ENCODE measurements around the gene SLC25A21.
"Not testable (repeated sequence)": the region's sequence is repeated elsewhere in the genome, so short reads cannot be mapped to it uniquely, and the experiment has no call there.

The SLC25A21 gene

DNA sequence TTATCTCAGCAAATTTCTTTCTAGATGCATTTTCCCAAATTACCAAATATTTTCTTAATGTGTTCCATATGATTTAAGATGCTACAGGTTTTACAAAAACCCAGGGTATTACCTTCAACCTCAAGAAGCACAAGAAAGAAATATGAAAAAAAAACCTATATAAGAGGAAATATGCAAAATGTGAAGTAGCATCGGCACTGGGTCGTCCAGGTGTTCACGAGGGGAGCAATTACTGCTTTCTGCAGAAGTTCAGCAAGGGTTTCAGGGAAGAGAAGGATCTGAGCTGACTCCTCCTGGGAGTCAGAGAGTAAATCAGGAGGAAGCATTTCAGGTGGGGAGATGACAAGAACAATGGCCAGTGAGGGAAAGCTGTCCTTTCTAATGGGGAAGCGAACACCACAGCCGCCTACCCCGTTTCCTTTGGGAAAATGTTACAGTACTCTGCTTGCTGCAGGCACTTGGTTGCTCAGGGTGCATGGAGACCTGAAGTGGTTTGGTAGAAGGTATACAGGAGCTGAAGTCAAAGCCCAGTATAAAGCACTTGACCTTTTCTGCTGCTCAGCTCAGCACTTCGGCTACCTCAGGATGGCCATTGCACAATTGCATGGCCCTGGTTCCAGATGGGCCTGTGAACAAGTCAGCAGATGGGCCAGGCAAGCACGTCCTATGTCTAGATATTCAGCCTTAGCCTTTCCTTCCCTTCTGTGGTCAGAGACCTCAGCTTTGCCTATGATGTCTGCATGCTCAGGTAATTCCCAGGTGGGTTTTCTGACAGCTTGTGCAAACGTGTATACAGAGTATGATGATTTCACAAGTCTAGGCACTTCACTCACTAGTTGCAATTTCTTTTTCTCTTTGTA is 355.1 kb downstream of the SLC25A21 start:
- DNase-seq = no peak

DNA sequence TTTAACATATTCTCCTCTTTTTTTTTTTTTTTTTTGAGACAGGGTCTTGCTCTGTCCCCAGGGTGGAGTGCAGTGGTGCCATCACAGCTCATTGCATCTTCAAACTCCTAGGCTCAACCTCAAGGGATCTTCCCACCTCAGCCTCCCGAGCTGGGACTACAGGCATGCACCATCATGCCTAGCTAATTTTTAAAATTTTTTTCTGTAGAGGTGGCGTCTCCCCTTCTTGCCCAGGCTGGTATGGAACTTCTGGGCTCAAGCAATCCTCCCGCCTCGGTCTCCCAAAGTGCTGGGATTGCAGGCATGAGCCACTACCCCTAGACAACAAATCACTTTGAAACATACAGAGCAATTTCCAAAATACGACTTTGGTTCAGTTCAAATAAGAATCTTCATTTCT is 355.9 kb downstream of the SLC25A21 start:
- DNase-seq = no peak

DNA sequence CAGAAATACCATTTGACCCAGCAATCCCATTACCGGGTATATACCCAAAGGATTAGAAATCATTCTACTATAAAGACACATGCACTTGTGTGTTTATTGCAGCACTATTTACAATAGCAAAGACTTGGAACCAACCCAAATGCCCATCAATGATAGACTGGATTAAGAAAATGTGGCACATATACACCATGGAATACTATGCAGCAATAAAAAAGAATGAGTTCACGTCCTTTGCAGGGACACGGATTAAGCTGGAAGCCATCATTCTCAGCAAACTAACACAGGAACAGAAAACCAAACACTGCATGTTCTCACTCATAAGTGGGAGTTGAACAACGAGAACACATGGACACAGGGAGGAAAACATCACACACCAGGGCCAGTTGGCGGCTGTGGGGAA is 357.6 kb downstream of the SLC25A21 start:
- not testable (repeated sequence) for DNase-seq

DNA sequence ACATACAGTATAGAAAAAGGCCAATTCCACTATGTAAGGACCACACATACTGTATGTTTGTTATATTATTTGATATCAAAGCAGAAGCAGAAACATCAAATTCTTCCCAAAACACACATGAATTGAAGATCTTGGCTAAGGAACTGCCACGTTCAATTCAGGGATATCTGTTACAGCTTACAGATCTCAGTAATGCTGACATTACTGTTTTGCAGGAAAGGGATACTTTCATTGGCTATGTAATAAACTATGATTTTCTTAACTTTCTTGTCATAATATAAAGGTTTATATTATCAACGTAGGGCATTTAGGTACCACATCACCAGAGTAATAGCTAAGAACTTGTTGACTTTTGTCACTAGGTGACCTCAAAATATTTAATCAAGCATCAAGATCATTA is 362.2 kb downstream of the SLC25A21 start:
- DNase-seq = no peak

DNA sequence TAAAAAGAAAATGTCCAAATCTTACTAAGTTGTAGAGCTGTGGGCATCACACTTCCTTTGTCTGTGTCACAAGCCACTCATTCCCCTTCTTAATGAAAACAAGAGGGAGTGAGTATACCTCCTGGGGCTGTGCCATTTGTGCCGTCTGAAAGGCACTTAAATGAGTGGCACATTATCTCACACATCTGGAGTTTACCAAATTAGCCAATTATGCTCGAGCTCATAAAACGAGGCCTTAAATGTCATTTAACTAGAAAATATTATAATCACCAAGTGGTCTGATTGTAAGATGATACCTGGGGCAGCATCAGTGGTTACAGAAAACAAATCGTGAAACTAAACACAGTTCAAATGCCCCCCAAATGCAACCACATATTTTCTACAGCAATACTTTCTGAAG is 364.7 kb downstream of the SLC25A21 start:
- DNase-seq = no peak

DNA sequence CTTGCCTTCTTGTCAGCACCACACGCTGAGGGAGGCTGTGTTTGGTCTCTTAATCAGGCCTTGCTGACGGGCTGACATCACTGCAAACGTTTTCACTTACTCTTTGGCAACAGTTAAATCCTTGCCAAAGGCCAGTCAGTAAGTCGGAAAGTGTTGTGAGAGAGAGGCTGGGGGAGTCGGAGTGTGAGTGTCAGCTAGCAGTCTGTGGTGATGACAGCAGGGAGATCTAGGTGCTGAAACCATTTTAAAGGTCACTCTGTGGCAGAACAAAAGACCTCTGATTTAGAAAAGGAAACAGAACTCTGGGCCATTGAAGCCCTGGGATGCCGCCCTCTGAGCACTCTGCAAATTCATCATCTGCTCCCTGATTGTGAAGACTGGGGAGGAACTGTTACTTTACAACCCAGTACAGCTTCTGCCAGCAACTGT is 367.3 kb downstream of the SLC25A21 start:
- no peak for DNase-seq

DNA sequence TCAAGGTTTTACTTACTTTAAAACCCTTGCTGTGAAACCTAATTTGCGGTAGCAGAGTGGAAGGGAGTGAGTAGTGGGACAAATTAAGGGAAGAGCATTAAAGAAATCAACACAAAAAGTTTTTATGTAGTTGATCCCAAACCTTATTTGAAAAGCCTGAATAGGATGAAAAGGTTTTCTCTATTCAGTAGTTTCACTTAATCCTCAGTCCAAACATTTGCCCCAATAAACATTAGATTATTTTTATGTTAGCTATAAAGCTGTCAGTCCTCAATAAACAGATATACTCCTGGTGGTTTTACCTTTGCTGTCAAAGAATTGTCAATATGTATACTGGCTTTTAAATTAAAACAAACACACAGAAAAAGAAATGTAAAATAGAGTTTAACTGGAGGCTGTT is 374.8 kb downstream of the SLC25A21 start:
- DNase-seq = no peak

DNA sequence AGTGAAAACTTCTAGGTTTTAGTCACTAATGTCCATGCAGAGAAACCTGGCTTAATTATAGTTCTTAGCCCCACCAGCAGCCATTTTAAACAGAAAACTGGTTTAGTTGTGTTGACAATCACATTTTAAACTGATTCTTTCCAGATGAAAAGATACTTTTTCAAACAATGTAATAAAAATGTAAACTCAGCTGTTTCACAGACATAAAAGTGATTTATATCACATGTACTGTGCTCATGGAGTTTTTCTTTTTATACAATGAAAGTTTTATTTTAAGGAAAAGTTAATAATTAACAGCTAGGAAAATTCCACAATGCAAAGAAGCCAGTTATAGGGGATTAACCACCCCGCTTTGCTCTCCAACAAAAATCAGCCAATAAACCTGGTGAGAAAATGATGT is 381.0 kb downstream of the SLC25A21 start:
- no peak for DNase-seq

DNA sequence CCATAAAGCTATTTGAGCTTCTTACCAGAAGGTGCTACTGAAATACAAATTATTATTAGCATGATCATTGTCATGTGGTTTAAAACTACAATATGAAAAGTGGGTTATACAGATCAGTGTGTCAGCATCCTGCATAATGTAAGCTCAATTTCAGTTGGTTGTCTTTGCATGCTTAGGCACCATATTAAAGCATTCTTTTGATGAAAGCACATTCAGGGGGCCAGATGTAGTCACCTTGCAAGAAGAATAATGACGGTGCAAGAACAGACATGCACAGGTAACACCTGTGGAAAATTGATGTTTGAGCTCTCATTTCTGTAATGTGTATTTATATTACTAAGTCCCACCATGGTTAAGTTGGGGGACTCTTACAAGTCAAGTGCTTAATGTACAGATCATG is 386.9 kb downstream of the SLC25A21 start:
- no peak for DNase-seq

DNA sequence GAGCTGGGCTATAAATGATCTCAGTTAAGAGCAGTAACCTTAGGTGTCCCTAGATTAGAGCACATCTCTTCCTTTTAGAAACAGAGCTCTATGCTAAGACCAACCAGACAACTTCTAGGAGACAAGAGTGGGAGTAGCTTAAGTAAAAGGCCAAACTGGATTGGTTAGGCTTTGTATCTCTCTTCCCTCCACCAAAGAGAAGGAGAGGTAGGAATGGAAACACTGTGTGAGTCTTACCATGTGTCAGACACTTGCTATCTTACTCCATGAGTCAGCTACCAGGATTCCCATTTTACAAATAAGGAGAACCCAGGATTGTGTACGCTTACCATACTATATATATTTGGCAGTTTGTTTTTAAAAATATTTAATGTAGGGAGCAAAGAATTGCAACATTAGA is 387.9 kb downstream of the SLC25A21 start:
- DNase-seq = peak; percentile 3

DNA sequence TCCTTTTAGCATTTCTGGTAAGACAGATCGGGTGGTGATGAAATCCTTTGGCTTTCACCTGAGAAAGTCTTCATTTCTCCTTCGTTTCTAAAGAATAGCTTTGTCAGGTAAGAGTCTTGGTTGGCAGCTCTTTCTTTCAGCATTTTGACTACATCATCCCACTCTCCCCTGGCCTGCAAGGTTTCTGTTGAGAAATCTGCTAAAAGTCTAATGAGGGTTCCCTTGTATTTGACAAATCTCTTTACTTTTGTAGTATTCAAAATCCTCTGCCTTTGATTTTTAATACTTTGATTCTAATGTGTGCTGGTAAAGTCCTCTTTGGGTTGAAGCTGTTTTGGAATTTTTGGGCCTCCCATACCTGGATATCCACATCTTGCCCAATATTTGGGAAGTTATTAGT is 390.5 kb downstream of the SLC25A21 start:
- DNase-seq = no peak

DNA sequence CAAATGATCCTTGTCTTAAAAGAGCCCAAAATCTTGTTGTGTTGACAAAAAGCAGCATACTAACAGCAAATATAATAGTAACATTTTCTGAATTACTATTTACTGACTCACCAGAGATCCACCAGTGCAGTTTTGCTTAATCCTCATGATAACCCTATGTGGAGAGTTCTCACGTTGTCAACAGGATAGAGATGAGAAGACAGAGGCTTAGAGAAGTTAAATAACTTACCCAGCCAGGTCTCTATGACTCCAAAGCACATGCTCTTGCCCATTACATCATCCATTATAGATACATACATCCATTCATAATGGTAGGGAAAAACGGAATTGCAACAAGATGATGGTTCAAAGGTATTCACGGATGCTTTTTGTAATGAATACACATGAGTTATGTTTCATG is 398.8 kb downstream of the SLC25A21 start:
- DNase-seq = peak; percentile 32

DNA sequence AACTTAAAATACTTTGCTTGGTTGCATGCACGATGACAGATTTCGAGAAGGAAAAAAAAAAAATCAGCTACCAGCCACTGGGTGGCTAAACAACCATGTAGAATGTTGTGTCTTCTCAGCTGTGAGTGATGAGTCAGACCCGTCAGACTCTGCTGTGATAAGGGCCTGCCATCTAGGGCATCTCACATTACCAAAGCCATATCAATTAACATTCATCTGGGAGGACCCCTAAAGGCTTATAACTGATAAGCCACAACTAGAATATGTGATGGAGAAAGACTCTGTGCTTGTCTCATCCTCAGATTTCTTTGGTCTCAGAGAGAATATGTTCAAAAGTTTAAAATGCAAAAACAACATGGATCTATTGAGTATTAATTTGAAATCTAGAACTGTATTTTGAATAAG is 399.3 kb downstream of the SLC25A21 start:
- DNase-seq = peak; percentile 18

DNA sequence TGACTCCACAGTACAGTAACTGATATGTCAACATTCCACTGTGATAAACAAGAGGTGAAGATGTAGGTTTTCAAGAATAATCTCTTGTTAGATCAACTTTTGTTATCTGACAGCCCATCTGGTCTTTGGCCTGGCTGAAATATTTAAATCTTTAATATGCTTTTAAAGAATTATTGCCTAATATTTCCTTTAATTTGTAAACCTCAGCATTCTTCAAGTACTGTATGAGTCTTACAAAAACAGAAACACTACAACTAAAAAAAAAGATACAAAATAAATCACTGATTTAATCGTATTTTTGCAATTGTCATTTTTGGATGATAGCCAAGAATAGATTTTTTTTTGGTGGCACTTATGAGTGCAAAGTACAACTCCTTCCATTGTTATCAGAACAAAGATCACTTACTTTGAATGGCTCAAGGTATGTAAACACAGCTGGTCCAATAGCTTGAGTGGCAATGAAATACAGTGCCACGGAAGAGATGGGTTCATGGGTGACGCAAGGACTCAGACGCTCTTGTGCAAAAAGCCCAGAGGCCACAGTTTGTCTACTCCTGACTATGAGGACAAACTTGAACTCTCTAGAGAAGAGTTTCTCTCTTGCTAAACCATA is 401.3 kb downstream of the SLC25A21 start:
- no peak for DNase-seq

DNA sequence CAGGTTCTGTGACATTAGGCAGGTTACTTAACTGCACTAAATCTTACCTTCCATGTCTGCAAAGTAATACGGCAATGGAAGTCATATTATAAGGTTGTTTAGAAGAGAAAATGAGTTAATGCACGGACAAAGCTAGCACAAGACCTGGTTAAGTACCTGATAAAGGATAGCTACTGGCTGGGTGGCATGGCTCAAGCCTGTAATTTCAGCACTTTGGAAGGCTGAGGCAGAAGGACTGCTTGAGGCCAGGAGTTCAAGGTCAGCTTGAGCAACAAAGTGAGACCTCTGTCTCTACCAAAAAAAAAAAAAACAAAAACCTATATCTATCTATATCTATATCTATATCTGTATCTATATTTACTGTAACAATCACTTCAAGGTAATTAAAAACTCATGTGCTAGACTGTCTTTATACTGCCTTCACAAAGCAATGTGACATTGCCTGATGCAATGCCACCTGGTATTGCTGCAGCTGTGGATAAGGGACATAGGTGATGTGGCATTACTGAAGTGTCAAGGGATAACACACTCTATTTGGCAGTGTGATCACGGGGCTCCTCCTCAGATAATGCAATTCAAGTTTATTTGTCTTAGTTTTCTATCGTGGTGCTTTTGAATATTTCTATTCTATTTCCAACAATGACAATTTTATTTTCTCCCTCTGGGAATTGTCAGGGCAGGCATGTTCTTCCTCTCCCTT is 403.6 kb downstream of the SLC25A21 start:
- DNase-seq = no peak

DNA sequence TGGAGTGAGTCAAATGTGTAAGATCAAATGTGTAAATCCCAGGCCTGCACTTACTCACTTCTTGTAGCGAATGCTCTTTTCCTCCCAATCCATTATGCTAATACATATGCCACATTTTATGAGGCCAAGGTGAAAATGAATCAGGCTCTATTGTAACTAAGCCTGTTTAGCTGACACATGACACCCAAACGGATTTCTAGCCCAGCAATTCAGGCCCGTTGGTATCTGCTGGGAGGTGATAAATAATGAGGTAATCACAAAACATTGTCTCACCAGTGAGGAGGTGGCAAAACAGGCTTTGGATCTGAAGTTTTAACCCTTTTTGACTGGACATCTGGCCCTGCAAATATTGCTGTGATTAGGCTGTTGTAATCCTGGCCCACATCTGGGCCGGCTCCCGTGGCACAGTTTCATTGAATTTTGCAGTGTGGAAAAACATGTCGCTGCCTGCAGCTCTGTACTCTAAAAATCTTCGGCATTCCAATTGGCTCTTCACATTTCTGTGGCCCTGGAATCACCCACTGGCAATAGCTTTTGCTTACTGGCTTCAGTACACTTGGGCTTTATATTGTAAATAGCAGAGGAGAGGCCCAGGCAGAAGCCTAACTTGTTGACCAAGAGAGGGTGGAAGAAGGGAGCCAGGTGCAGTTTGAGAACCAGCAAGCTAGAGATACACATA is 404.7 kb downstream of the SLC25A21 start:
- DNase-seq = no peak

DNA sequence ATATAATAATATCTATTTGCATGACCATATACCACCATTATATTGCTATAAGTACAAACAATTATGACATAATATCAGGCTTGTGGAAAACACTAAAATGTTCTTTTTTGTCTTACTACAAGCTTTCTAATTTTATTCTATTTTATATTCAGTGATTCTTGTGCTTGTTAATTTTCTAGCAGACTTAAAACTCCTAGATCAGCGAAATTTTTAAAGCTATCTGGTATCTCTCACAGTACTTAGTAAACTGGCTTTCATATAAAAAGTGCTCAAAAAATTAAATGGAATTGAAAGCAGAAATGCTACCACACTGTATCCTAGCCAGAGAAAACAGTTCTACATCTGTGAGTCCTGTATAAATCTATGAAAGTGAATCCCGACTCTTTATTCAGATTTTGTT is 405.4 kb downstream of the SLC25A21 start:
- no peak for DNase-seq

DNA sequence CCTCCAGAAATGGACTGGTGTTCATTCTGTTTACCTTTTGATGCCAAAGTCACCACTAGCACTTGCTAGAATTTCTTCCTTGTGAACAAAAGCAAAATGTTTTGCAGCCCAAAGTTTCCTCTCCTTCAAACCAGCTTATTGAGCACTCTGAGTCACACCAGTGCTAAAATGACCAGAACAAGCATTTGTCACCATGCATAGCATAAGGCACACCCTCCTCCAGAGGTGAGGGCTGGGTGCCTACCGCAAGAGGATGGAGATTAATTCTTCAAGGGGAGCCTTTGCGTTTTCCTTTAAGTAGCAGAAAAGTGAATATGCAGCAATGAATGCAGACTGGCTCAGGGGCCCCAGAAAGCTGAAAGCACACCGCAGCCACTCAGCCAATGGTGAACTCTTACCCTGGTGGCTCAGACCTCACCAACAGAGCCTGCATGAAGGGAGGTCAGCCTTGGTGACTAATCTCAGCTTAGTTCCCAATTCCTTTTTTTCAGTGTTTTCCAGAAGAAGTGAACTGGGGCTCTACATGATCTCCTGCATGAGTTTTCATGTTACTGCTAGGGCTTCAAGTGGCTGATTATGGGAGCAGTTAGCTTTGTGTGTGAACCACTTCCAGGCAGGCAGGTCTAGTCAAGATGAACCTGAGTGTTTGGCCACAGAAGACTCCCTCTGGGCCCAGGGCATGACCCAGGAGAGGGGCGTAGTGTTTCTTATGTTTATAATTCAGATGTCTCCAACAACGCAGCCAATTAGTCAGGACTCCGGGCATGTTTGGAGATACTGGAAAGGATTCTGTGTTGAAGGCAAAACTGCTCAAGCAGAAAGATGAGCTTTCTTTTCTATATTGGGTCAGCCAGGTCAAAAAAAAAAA is 414.4 kb downstream of the SLC25A21 start:
- DNase-seq = no peak

DNA sequence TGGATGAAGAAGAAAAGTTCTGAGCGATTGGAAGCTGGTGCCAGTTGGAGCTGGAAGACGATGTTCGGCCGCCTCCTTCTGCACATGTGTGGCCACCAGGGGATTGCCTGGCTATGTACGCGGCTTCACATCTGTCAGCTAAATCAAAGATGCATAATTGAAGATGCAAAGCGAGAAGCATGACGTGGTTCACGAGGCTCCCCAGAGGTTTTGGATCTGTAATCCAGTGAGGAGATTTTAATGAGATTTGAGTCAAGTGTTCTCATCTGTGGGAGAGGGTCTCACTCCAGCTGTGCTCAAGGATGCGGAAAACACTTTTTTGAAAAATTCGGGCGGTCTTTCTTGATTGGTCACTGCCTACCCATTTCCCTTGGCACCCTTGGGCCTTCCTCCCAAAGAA is 416.2 kb downstream of the SLC25A21 start:
- no peak for DNase-seq

DNA sequence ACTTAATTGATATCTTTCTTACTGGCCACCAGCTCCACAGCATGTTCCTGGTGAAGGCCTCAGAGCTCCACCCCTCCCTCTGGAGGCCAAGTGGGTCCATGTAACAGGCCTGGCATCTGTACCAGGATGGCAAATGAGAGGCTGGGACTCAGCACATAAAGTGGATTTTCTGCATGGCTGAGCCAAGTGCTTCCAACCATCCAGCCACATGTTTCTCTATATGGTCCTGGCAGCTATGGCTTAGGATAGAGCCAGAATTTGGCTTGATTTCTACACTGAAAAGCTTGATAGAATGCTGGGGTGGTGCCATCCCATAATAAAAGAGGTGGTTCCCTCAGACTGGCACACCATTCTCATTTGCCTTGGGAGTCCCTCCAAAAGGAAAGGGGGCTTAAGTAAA is 416.6 kb downstream of the SLC25A21 start:
- no peak for DNase-seq

DNA sequence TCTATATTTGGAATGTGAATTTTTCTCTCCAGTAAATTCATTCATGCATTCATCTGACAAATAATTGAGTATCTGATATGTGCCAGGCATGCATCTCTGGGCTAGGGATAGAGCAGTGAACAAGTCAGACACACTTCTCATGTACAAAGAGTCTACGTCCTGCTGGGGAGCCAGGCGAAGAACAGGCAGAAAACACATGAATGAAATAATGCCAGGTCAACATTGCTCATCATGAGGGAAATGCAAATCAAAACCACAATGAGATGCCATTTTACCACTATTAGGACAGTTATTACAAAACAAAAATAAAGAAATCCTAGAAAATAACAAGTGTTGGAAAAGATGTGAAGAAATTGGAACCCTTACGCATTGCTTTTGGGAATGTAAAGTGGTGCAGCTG is 420.5 kb downstream of the SLC25A21 start:
- no peak for DNase-seq

DNA sequence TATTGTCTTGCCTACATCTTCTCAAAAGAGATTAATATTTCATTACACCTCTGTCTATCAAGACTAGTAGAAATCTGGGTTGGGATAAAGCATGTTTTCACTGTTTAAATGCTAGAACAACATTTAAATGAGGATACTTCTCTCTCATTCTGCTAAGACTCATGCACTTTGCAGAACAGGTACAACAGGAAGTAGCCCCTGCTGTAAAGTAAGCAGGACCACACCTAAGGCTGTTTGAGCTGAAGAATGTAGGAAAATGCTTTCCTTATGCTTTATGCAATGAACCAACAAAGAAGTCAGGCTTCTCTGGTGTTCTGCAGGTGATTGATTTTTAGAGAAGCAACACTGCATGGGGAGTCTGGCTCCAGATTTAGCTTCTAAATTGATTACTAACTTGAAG is 421.3 kb downstream of the SLC25A21 start:
- DNase-seq = no peak
